Measurements from ENCODE around the gene PLEKHH2.

Gene PLEKHH2

DNA sequence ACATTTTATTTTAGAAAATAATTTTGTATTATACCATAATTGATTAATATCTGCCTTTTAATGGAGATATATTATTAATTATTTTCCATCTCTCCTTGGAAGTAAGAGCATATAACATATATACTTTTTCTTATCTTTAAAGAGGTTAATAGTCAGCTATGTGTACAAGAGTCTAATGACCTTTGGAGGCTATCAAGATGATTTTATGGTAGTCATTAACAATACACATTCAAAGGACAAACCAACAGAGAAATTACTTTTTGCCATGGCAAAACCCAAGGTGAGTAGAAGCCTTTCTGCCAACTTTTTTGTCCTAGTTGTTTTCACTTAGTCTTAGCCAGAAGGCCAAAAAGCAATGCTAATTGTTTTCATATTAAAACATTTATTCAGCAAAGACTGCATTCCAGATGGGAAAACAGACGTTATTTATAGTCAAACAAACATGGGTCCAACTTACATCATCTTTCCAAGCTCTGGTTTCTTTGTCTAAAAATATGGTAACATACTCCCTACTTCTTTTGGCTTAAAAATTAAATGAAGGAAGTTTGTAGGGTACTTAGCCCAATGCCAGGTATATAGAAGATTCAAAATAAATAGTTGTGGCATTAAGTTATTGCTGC, 127.1 kb downstream of the PLEKHH2 start:
- H3K27ac ChIP-seq: no peak overlapping the region
- CTCF ChIA-PET: no interaction called here

DNA sequence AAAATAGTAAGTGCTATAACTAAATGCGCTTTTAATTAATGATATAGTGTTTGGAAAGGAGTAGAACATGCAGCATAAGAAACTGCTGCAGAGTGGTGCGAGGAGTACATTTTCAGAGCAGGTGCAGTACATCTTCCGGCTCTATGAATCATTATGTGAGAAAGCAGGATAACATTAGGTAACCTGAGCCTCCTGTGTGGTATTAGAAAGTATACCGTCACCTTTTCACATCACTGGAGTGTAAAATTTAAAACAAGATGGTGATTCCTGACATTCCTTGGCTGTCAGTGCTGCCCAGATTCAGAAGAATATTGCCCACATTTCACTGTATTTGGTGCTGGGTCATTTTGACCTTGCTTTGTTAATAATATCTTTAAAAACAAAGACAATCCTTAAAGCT, 128.9 kb downstream of the PLEKHH2 start:
- no peak overlapping the region for H3K27ac ChIP-seq
- ChIA-PET CTCF (no interaction called here), POLR2A (ENCODE audit: low non-redundant PET) (no interaction called here)
- TF ChIP-seq, protein P1, sequence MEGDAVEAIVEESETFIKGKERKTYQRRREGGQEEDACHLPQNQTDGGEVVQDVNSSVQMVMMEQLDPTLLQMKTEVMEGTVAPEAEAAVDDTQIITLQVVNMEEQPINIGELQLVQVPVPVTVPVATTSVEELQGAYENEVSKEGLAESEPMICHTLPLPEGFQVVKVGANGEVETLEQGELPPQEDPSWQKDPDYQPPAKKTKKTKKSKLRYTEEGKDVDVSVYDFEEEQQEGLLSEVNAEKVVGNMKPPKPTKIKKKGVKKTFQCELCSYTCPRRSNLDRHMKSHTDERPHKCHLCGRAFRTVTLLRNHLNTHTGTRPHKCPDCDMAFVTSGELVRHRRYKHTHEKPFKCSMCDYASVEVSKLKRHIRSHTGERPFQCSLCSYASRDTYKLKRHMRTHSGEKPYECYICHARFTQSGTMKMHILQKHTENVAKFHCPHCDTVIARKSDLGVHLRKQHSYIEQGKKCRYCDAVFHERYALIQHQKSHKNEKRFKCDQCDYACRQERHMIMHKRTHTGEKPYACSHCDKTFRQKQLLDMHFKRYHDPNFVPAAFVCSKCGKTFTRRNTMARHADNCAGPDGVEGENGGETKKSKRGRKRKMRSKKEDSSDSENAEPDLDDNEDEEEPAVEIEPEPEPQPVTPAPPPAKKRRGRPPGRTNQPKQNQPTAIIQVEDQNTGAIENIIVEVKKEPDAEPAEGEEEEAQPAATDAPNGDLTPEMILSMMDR (conservative IDR thresholded peaks at IDR 0.05; ENCODE audit: low read depth): no peak
- DNase-seq (ENCODE audit: low spot score): peak; percentile 28

More for the DNA sequence above, 127.1 kb downstream of the PLEKHH2 start:
- DNase-seq (ENCODE audit: low spot score): no peak
- POLR2A ChIA-PET (ENCODE audit: low non-redundant PET): no interaction called here
- TF ChIP-seq, protein P1 (conservative IDR thresholded peaks at IDR 0.05; ENCODE audit: low read depth): no peak

DNA sequence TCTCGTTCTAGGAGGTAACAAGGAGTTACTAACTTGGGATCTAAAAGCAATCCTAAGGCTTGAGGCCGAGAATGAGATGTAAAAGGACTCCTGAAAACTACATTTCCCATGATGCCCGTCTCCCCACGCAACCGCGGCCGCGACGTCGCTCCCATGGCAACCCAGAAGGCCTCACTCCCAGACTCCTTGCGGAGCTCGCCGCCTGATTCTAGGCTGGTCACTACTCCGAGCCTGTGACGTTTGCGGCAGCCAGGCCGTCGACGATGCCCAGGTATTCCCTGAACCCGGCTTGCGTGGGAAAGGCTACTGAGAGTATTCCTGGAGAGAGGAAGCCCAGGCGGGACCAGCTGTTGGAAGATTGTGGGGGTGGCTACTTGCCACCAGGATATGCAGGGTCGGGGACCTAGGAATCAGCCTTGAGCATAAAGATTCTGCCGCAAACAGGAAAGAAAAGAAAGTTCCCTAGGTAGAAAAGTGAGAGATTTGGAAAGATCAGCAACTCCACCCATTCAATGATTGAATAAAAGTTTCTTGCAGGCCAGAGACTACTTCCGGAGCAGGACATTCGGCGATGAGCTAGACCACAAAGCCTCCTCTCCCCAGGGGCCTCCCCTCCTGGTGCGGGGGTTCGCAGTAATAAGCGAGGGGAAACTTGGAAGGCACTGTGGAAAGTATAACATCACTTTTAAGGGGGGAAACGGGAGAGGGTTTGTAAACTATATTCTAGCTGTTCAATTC, 137.0 kb downstream of the PLEKHH2 start, which contains the start of gene DYNC2LI1:
Gene DYNC2LI1, plus strand, starts transcription at position 164 of the 738 bp plus-strand sequence. Its CDS starts 100 bp downstream, at position 264.
- ChIA-PET POLR2A (ENCODE audit: low non-redundant PET) (interaction anchor here (0.5 kb wide), 1 partner anchor 8 kb away, joined by 5 read pairs; no protein-coding TSS in a partner anchor), CTCF (interaction anchor here (0.6 kb wide), 2 partner anchors 44 to 197 kb away, joined by 3 read pairs; no protein-coding TSS in a partner anchor)
- DNase-seq (ENCODE audit: low spot score): peak; percentile 90
- TF ChIP-seq, protein P1 (conservative IDR thresholded peaks at IDR 0.05; ENCODE audit: low read depth): no peak
- H3K27ac ChIP-seq: peak within 1 kb of the TSS; percentile 88

DNA sequence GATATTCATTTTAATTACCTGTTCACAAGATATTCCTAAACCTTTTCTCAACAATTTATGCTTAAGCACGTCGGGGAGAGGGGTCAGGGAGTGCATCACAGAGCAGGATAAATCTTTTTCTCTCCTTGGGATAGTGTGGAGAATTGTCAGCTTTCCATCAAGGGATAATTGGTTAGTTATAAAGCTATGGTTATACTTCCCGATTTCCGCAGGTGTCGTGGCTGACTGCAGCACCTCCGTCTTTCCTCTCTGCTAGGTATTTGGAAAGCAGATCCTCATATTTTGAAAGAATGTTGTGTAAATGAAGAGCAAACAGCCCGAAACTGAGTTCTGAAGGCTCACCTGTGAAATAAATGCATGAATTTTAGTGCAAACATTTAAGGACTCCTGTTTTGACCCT, 137.6 kb downstream of the PLEKHH2 start:
- TF ChIP-seq, protein P1 (conservative IDR thresholded peaks at IDR 0.05; ENCODE audit: low read depth): no peak
- CTCF ChIA-PET: interaction anchor here (0.6 kb wide), 1 partner anchor 197 kb away, joined by 3 read pairs; no protein-coding TSS in a partner anchor

DNA sequence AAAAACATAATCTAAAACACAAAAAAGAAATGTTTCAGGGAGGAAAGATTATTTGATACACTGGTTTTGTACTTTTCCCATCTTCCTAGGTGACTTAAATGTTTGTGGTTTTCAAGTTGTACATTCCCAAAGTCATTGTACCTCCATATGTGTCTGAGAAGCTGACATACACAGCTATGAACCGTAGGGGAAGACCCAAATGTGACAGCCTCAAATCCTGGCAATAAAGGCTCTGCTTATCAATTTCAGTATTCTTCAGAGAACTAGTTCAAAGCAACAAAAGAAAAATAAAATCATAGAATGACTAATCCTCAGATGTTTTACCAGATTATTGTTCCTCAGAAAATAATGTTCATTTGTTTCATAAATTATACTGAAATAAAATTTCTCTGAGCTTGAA, 139.3 kb downstream of the PLEKHH2 start:
- TF ChIP-seq, protein P1 (conservative IDR thresholded peaks at IDR 0.05; ENCODE audit: low read depth): no peak
- no peak for DNase-seq (ENCODE audit: low spot score)
- POLR2A ChIA-PET (ENCODE audit: low non-redundant PET): no interaction called here
- CTCF ChIA-PET: interaction anchor here (0.6 kb wide), 1 partner anchor 966 kb away, joined by 3 read pairs; no protein-coding TSS in a partner anchor
- H3K27ac ChIP-seq: no peak overlapping the region

More for the DNA sequence above, 137.6 kb downstream of the PLEKHH2 start:
- POLR2A ChIA-PET (ENCODE audit: low non-redundant PET): no interaction called here
- H3K27ac ChIP-seq: peak overlapping the region; percentile 88
- peak; percentile 5 for DNase-seq (ENCODE audit: low spot score)

DNA sequence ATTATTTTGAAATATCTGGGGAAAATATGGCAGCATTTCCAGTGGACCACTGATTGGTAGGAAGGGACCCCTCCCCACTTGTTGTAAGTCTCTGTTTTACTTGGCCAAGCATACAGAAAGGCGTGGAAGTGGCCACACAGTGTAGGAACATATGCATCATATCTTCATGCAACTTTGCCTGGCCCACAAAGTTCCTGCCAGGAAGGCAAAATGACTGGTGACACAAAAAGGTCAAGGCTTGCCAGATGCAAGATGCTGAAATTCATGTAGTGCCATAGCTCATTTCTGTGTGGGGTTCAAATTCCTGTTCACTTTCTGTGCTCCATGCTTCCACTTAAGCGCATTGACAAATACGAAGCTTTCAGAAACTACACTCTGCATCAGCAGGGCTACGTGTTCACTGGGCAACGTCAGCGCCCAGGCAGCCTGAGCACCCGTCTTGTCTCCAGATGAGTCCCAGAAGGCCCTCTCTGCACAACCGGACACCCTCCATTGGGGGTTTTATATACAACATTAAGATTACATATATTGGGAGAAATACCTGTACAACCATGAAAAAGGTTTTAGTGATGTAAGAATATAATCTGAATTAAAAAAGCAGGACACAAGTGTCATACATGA, 140.4 kb downstream of the PLEKHH2 start:
- CTCF ChIA-PET: no interaction called here

More for the DNA sequence above, 140.4 kb downstream of the PLEKHH2 start:
- TF ChIP-seq, protein P1 (conservative IDR thresholded peaks at IDR 0.05; ENCODE audit: low read depth): no peak
- POLR2A ChIA-PET (ENCODE audit: low non-redundant PET): no interaction called here
- H3K27ac ChIP-seq: no peak overlapping the region
- DNase-seq (ENCODE audit: low spot score): no peak

All from RWPE1 (cell line).